Loucy (cell line): ENCODE measurements around the gene EIF2S1.

Experiments
- CTCF ChIP-seq: fragments of 200-600 bp; sonication (generic); conservative IDR thresholded peaks from 2 replicates; pipeline ENCODE4 v1.5.1; 2014; ENCODE audit warnings: mild to moderate bottlenecking, antibody characterized with exemption, low read length
- EZH2phosphoT487 ChIP-seq: fragments of 200-600 bp; IDR thresholded peaks from 2 replicates; pipeline ENCODE4 v1.6.1; 2018; ENCODE audit warnings: antibody characterized with exemption, mild to moderate bottlenecking, moderate library complexity, borderline replicate concordance

GRCh38 chr14:67426161-67426560 is 66.0 kb downstream of the EIF2S1 start:
- no peak for TF ChIP-seq CTCF
- TF ChIP-seq EZH2phosphoT487, result no peak
